Ovary (tissue), 3 donors: ENCODE data around the gene EGLN1.

Source experiments
- EP300 ChIP-seq: sonication (generic); formaldehyde crosslinking; IDR thresholded peaks from one replicate; pipeline ENCODE4 v1.6.1; 2017; ENCODE audit warnings: antibody characterized with exemption
- POLR2A ChIP-seq: fragments of 450-650 bp; IDR thresholded peaks from one replicate; pipeline ENCODE4 v1.6.1; 2017; ENCODE audit warnings: antibody characterized with exemption, mild to moderate bottlenecking, moderate library complexity
- TF ChIP-seq, protein P1 (sequence below), 3 donors: fragments of 450-650 bp in 2 of 3; fragments of 200-600 bp in 1 of 3; IDR thresholded peaks; one replicate each; pipeline versions ENCODE4 v1.5.1 to v1.8.0; 2016 to 2022; ENCODE audit warnings: antibody characterized with exemption in 3 of 3, mild to moderate bottlenecking in 1 of 3
- donor health status: DM: no; HTN: no; CAD: no.

DNA sequence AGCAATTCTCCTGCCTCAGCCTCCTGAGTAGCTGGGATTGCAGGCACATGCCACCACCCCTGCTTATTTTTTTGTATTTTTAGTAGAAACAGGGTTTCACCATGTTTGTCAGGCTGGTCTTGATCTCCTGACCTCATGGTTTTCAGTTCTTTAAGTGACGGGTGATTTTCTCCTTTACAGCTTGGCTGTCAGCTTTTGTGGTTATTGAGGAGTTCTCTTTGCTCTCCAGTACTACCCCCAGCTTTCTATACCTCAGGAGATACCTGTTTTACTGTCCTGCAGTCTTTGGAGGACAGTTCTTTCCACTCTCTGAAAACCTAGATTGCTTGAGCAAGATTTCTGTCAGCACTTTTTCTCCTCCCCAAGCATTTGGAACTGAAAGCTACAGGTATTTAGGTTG, 45.9 kb upstream of the EGLN1 start:
- TF ChIP-seq, protein P1, sequence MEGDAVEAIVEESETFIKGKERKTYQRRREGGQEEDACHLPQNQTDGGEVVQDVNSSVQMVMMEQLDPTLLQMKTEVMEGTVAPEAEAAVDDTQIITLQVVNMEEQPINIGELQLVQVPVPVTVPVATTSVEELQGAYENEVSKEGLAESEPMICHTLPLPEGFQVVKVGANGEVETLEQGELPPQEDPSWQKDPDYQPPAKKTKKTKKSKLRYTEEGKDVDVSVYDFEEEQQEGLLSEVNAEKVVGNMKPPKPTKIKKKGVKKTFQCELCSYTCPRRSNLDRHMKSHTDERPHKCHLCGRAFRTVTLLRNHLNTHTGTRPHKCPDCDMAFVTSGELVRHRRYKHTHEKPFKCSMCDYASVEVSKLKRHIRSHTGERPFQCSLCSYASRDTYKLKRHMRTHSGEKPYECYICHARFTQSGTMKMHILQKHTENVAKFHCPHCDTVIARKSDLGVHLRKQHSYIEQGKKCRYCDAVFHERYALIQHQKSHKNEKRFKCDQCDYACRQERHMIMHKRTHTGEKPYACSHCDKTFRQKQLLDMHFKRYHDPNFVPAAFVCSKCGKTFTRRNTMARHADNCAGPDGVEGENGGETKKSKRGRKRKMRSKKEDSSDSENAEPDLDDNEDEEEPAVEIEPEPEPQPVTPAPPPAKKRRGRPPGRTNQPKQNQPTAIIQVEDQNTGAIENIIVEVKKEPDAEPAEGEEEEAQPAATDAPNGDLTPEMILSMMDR (IDR thresholded peaks at IDR 0.05): no peak
- TF ChIP-seq POLR2A (no peak), EP300 (no peak)
